Osteocyte (in vitro differentiated cells): ENCODE data around the gene EIF5A2. TPM values are rescaled to one million over a fixed set of nuclear protein-coding genes. Genes with fewer than 3 reads are reported as not detected.

Experiments used
- DNase-seq: peaks from one replicate; pipeline ENCODE4 v3.0.0; 2021; ENCODE audit warnings: mixed read lengths; ENCODE audit not compliant: unreplicated experiment; ENCODE audit errors: extremely low spot score
- H3K27ac Mint-ChIP-seq: one replicate; pipeline ENCODE4 v1.8.0; 2021; ENCODE audit warnings: mild to moderate bottlenecking, mixed read lengths; ENCODE audit not compliant: unreplicated experiment
- H3K27me3 Mint-ChIP-seq: one replicate; pipeline ENCODE4 v1.8.0; 2021; ENCODE audit warnings: mixed read lengths; ENCODE audit not compliant: unreplicated experiment
- H3K36me3 Mint-ChIP-seq: one replicate; pipeline ENCODE4 v1.8.0; 2021; ENCODE audit warnings: mixed read lengths; ENCODE audit not compliant: unreplicated experiment
- H3K4me1 Mint-ChIP-seq: one replicate; pipeline ENCODE4 v1.8.0; 2021; ENCODE audit warnings: mixed read lengths; ENCODE audit not compliant: unreplicated experiment
- H3K4me3 Mint-ChIP-seq: one replicate; pipeline ENCODE4 v1.8.0; 2021; ENCODE audit warnings: mild to moderate bottlenecking, moderate library complexity, mixed read lengths; ENCODE audit not compliant: unreplicated experiment
- H3K9me3 Mint-ChIP-seq: one replicate; pipeline ENCODE4 v1.8.0; 2021; ENCODE audit warnings: mixed read lengths; ENCODE audit not compliant: unreplicated experiment
- CTCF ChIP-seq: fragments of 200-600 bp; sonication (generic); IDR thresholded peaks from 2 replicates; pipeline ENCODE4 v1.5.0; 2021; ENCODE audit warnings: antibody characterized with exemption, mild to moderate bottlenecking, moderate library complexity
- total RNA-seq: library from RNA; stranded (reverse); gene quantifications from 2 replicates; pipeline ENCODE4 v1.2.1, GENCODE V29; 2021

EIF5A2 gene
- total RNA-seq, 1 donor from 2014 or later, result 24.3 TPM

- Mint-ChIP-seq H3K36me3 (no peaks in the 10 kb centered on the region), H3K27me3 (peaks cover 2% of the 10 kb centered on the region), H3K9me3 (no peaks in the 10 kb centered on the region), H3K4me1 (peaks cover 33% of the 10 kb centered on the region), H3K4me3 (no peak overlapping the region), H3K27ac (no peak overlapping the region)
- TF ChIP-seq CTCF, result no peak
- no peak for DNase-seq
These were observed 64.1 kb downstream of the EIF5A2 start for GRCh38 chr3:170844377-170844776.

GRCh38 chr3:170840291-170840859, 68.1 kb downstream of the EIF5A2 start:
- H3K27ac Mint-ChIP-seq, result peak overlapping the region; percentile 59
- no peaks in the 10 kb centered on the region for H3K9me3 Mint-ChIP-seq
- peaks cover 38% of the 10 kb centered on the region for H3K4me1 Mint-ChIP-seq
- DNase-seq, result no peak
- peaks cover 5% of the 10 kb centered on the region for H3K27me3 Mint-ChIP-seq
- no peak for TF ChIP-seq CTCF
- peaks cover 2% of the 10 kb centered on the region for H3K36me3 Mint-ChIP-seq
- H3K4me3 Mint-ChIP-seq, result no peak overlapping the region

GRCh38 chr3:170839518-170840100, 68.8 kb downstream of the EIF5A2 start:
- no peak for TF ChIP-seq CTCF
- DNase-seq, result no peak
- H3K27me3 Mint-ChIP-seq, result peaks cover 8% of the 10 kb centered on the region
- H3K4me1 Mint-ChIP-seq, result peaks cover 41% of the 10 kb centered on the region
- H3K4me3 Mint-ChIP-seq, result no peak overlapping the region
- H3K9me3 Mint-ChIP-seq, result no peaks in the 10 kb centered on the region
- H3K36me3 Mint-ChIP-seq, result peaks cover 2% of the 10 kb centered on the region
- H3K27ac Mint-ChIP-seq, result peak overlapping the region; percentile 59

Other genes with a start within 250 kb of the EIF5A2 start
- 39.4 and 43.7 TPM in 2 replicates for gene RPL22L1, start 38.4 kb downstream of the EIF5A2 start, total RNA-seq
- gene SLC2A2, start 118.1 kb upstream of the EIF5A2 start, total RNA-seq, result not detected in 2 replicates